Activated T-helper 1 cell treated with anti-CD3 and anti-CD28 coated beads, Interleukin-2, amount 50 U/mL, for 16 hours (primary cell): ENCODE measurements around the gene TACC3.

ENCODE experiments used
- DNase-seq, 2 donors: peaks; one replicate each; pipeline ENCODE4 v3.0.0-alpha.2; 2020; ENCODE audit warnings: low read depth in 1 of 2, low spot score in 1 of 2

The TACC3 gene

DNA sequence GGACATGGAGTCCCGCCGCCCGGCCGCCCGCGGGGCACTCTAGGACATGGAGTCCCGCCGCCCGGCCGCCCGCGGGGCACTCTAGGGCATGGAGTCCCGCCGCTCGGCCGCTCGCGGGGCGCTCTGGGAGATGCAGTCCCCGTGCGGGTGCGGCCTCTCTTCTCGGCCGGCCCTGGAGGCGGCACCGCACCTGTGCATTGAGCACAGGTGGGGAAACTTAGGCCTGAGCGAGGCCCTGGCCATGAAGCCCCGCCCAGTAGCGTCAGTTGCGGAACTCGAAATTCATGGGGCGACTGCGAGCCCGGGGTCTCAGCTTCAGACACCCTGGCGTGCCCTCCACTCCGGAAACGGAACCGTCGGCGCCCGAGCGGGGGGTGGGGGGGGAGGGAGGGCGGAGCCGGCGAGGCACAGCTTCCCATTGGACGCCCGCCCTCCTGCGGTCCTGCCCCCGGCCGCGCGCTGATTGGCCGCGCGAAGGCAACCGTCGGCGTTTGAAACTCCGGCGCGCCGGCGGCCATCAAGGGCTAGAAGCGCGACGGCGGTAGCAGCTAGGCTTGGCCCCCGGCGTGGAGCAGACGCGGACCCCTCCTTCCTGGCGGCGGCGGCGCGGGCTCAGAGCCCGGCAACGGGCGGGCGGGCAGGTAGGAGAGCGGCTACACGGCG is at the start of gene TACC3, which contains the start of gene TMEM129:
Gene TACC3, plus strand, starts transcription at position 519 of the 663 bp plus-strand sequence. CDS start 1,901 bp downstream, outside the sequence.
Gene TMEM129, minus strand, starts transcription at position 321 of the 663 bp plus-strand sequence. CDS start 486 bp downstream, outside the sequence.
- DNase-seq, result peak; percentile 88 to 89

DNA sequence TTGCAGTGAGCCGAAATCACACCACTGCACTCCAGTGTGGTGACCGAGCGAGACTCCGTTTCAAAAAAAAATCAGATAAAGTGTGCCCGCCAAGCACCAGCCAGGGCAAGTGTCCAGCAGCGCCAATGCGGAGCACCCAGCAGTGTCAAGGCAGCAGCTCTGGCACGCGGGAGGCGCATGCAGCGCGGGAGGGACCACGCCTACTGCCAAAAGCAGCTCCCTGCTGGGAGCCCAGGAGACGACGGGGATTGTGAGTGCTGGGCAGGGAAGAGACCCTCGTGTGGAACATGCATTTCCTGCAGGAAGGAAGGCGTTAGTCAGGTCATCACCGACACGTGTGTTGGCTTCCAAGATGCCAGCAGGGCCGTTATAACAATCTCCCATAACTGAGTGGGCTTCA is 47.6 kb upstream of the TACC3 start:
- no peak for DNase-seq

GRCh38 chr4:1674682-1675081 is 46.6 kb upstream of the TACC3 start:
- no peak for DNase-seq

- no peak for DNase-seq
Measured at GRCh38 chr4:1675136-1675801, 46.1 kb upstream of the TACC3 start.

DNA sequence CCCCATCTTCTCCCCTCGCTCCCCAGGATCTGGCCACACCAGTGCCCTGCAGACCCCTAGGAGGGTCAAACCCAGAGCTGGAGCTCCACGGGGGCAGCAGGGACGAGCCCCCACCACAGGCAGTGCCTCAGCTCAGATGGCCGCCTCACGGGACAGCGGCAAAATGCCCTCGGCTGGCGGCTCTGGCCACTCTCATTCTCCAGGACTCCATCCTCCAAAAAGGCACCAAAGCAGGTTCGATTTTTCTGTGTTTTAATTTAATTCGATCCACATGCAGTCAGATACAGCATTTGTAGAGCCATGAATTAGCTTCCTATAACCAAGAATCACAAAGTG is 45.6 kb upstream of the TACC3 start:
- DNase-seq, result no peak

GRCh38 chr4:1676605-1677525 is 44.5 kb upstream of the TACC3 start:
- no peak for DNase-seq

- no peak for DNase-seq
Measured at GRCh38 chr4:1678244-1678643, 43.1 kb upstream of the TACC3 start.

DNA sequence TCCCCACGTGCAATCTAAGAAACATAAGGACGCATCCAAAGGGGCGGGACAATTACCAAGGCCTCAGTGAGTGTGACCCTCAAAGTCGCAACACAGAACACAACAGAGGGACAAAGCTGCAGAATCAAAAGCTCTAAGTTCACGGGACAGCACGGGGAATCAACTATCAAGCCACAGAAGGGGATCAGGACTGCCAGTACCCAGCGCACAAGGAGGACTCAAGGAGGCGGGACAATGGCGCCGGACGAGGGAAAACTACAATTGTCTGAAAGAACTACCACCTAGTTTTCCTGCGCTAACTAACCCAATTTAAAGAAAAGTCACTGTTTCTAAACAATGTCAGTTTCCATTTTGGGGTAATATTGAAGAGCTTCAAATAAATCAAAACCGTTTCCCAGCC is 38.5 kb upstream of the TACC3 start:
- no peak for DNase-seq

GRCh38 chr4:1683261-1683735 is 38.0 kb upstream of the TACC3 start:
- DNase-seq, result no peak

DNA sequence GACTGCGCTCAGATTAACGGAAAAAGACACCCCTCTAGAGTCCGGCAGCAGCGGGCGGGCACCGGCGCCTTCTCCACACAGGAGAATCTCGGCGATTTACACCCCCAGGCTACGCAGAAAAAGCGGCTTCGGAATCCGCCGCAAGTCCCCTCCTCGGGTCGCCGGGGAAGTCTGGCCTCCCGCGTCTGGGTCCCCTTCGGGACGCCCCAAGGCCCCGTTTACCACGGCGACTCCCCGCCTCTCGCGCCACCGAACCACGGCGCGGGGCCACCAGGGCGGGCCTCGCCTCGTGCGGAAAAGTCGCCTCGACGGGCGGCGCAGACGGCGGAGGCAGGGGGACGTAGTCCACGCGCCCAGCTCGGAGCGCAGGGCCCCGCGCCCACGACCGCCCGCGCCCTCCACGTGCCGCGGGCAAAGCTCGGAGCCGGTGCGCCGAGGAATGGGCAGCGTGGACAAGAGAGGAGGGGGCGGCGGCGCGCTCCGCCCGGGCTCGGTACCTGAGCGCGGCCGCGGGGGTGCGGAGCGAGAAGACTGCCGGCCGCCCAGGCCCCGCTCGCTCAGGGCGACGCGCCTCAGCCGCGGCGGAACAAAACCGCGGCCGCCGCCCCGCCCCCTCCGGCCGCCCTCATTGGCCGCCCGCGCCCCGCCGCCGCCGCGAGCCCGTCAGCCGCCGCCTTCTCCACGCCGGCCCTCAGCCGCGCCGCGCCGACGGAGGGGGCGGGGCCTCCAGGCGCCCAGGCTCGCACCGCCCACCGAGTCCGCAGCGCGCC is 37.4 kb upstream of the TACC3 start, which contains the start of gene FAM53A:
Gene FAM53A, minus strand, starts transcription at position 578 of the 770 bp plus-strand sequence. CDS start 15,572 bp downstream, outside the sequence.
- DNase-seq, result peak; percentile 23 to 92

GRCh38 chr4:1684506-1685234 is 36.7 kb upstream of the TACC3 start:
- peak in 1 of 2 donors; percentile 88 for DNase-seq

DNA sequence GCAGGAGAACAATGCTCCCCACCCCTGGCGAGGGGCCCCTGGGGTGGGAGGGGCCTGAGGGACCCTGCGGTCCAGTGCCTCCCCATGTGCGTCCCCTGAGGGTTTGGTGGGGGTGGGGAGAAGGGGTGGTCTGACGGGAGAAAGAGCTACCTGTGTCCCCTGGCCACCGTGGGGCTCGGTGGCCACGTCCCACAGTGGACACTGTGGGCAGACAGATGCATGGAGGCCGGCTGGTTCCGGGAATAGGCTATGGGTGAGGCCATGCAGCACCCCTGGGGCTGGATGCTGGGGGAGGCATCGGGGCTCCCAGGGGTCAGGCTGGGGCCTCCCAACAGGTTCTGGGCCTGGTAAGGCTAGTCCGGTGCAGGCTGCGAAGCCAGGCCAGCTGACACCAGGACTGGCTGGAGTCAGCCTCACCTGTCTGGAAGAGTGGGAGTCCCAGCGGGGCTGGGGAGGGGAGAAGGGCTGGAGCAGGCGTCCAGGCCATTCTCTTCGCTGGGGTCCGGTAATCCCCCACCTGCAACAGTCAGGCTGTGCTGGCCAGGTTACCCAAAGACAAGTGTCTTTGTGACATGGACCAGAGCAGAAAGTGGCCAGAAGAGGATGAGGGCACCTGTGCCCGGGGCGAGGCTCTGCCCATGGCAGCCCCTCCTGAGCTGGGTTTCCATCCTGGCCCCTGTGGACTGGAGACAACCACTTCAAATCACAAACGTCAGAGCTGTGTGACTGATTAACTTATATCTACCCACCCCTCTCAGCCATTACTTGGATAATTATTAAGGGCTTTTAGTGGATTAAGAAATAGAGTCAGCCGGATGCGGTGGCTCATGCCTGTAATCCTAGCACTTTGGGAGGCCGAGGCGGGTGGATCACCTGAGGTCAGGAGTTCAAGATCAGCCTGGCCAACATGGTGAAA is 35.8 kb upstream of the TACC3 start:
- no peak for DNase-seq

GRCh38 chr4:1686440-1687036 is 34.8 kb upstream of the TACC3 start:
- no peak for DNase-seq

DNA sequence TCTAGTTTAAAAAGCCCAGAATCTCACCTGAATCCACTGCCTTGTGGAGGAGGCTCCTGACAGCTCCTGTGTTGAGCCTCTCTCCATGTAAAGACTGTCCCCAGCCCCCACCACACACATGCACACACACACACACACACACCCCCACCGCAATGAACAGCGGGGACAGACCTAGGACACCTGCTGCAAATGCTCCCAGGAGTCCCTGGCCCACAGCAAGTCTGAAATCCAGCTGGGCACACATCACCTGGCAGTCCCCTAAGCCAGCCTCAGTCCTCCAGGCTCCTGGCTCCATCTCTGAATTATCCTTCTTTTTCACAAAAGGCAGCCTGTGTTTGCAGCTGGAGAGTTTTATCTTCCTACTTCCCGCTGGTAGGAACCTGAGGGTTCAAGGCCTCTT is 30.6 kb upstream of the TACC3 start:
- no peak for DNase-seq

DNA sequence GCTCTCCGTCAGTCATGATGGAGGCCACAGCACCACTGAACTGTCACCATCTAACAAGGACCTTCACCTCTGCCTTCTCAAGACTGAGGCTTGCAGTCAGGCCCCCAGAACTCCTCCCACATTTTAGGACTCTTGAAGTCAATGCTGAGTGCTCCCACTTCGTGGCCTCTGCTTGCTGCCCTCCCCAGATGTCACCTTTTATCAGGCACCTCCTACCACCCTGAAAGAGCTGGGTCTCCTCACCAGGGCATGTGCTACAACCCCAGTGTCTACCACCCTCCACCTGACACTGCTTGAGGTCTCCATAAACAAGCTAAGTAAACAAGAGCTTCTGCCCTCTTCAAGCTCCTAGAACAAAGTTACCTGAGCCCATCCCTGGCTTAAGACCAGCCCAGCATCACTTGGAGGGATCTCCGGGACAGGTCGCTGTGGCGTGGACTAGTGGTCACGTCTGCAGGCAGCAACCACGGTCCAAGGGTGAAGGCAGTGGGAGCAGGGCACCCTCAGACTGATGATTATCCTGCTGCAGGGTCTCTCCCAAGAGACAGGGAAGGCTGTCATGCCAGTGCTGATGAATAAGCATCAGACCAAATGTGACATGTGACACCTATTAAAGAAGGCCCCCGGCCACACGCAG is 29.5 kb upstream of the TACC3 start:
- no peak for DNase-seq

DNA sequence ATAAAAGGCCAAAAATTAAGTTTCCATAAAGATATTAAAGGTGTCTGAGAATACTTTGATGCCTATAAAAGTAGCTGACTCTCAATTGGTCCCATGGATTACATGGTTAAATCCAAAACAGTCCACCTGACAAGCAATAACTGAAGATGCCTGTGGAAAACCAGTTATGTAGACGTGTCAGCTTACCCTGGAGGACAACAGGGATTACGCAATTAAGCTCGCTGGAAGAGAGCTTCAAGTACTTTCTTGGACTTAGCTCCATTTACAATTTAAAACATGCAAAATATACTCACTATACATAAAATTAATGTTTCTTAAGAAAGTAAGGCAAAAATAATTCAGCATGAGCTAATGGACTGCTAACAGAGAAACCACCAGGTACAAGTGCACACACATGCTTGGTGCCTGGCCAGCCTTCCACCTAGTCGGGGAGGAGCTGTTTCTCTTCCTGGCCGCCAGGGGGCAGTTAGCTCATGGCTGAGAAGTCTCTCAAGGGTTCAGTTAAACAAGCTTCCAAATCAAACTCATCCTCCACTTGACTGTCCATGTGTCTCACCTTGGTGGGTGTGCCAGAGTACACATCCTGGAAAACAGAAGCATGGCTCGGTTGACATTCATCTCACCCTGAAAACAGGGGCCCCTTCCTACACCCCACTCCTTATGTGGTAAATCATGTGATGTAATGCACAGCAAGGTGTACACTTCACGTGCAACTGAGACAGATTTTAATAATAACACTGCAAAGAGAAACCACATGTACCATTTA is 28.0 kb upstream of the TACC3 start:
- peak; percentile 59 to 66 for DNase-seq

DNA sequence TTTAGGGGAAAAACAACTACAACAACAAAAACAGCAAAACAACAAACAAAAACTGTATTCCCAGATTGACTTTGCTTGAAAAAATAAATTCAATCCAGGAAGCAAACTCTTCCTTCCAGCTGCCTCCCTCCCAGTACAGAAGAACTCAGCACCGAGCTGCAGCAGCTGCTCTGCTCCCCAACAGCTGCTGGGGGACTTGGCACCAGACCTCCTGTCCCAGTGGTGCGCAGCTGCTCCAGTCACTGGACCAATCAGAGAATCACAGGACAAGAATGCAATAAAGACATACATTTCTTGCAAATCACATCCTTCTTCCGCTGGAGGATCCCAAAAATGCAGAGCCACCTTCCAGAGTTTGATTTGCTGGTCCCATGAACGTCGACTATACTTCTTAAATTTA is 25.4 kb upstream of the TACC3 start:
- DNase-seq, result no peak
